Esophagus squamous epithelium (tissue), 4 donors: Measurements from ENCODE around the gene ETS2.

Experiments used
- CTCF ChIP-seq, 6 experiments: fragments of 450-650 bp in 4 of 6; fragments of 200-600 bp in 2 of 6; sonication (generic) in 2 of 6; IDR thresholded peaks; one replicate each; pipeline ENCODE4 v1.5.1; 2016 to 2019; ENCODE audit warnings: antibody characterized with exemption in 6 of 6, mild to moderate bottlenecking in 4 of 6, moderate library complexity in 4 of 6
- POLR2A ChIP-seq, 4 donors: fragments of 450-650 bp; IDR thresholded peaks; one replicate each; pipeline ENCODE4 v1.6.1; 2017; ENCODE audit warnings: antibody characterized with exemption in 4 of 4, mild to moderate bottlenecking in 4 of 4, moderate library complexity in 3 of 4

GRCh38 chr21:38843806-38844503 is 38.2 kb downstream of the ETS2 start:
- TF ChIP-seq CTCF (IDR thresholded peaks at IDR 0.05): no peak
- no peak for TF ChIP-seq POLR2A (IDR thresholded peaks at IDR 0.05)
